H1 (cell line): ENCODE results near the gene TMEM18. TPM values are rescaled to one million over a fixed set of nuclear protein-coding genes. Genes with fewer than 3 reads are reported as not detected.

Source experiments
- CHD7 ChIP-seq: fragments of 300-600 bp; sonication (generic); IDR thresholded peaks from 2 replicates; pipeline ENCODE4 v1.7.1; 2012; ENCODE audit warnings: low read length, moderate library complexity, mild to moderate bottlenecking, inconsistent platforms; ENCODE audit not compliant: insufficient replicate concordance
- EZH2 ChIP-seq: fragments of 200-600 bp; sonication (generic); IDR thresholded peaks from 2 replicates; pipeline ENCODE4 v1.7.1; 2012; ENCODE audit warnings: low read depth, mild to moderate bottlenecking, moderate library complexity, low read length, inconsistent platforms; ENCODE audit not compliant: severe bottlenecking
- HDAC6 ChIP-seq: IDR thresholded peaks from one replicate; pipeline ENCODE4 v1.7.1; 2012; ENCODE audit warnings: low read depth, mild to moderate bottlenecking, inconsistent platforms, low read length, moderate library complexity
- NRF1 ChIP-seq: IDR thresholded peaks from 2 replicates; pipeline ENCODE4 v1.6.1; 2011; ENCODE audit warnings: mild to moderate bottlenecking, low read depth, low read length, improper control_type of control experiment
- TBP ChIP-seq: IDR thresholded peaks from 2 replicates; pipeline ENCODE4 v1.6.1; 2011; ENCODE audit warnings: low read depth, low read length, improper control_type of control experiment
- polyA plus RNA-seq, 7 experiments: library from polyadenylated mRNA; depleted of rRNA in 3 of 7; stranded (reverse) in 5 of 7; unstranded in 2 of 7; fragments of >200 nt in 5 of 7; fragments of 200-250 nt in 2 of 7; gene quantifications; 1 replicate in 5 of 7; 2 replicates in 1 of 7; 4 replicates in 1 of 7; pipeline versions ENCODE4 v1.2.1 to v1.2.3, GENCODE V29; 2011 to 2013; ENCODE audit warnings: missing spikeins in 2 of 7, mixed read lengths in 2 of 7
- total RNA-seq: library from RNA; stranded (reverse); fragmentation: NEBNext Ultra II Directional; extraction: Animal tissue kit (Norgen Biotek cat#: 25700); gene quantifications from 2 replicates; pipeline ENCODE4 v1.2.1, GENCODE V29; 2021

Gene TMEM18
- total and polyA plus RNA-seq, 2 of the 8 experiments (the other 6 are each of a cell fraction or from before 2014, with no cell fraction given), result 22.4 to 27.1 TPM

DNA sequence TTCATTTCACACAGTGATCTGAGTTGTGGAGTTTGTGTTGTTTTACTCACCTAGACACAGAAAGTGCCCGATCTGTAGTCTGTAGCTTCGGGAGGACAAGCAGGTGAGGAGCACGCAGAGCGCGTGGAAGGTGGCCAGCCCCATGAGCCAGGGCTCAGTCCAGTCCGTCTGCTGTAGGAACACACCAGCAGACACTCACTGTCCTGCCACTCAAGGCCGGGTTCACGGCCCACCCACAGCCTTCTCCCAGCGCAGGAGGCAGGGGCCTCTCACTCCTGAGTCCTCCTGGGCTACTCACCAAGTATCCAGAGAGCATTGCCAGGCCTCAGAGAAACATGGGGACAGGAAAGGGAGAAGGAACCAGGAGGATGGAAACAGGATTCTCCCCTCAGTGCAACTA lies 1.7 kb downstream of the TMEM18 start (continued):
- TF ChIP-seq TBP (no peak), HDAC6 (no peak), CHD7 (no peak), EZH2 (no peak), NRF1 (no peak)
